Thymus (tissue), 11 donors: ENCODE results near the gene RIMKLB. TPM values are rescaled to one million over a fixed set of nuclear protein-coding genes. Genes with fewer than 3 reads are reported as not detected.
A peak's percentile ranks its signal among the peaks of the same experiment; 100 is the strongest.

Source experiments
- DNase-seq, 9 donors: peaks; one replicate each; pipeline ENCODE4 v3.0.0-alpha.2; 2013; ENCODE audit warnings: low spot score in 9 of 9, low read depth in 6 of 9, missing footprints in 1 of 9
- H3K27ac ChIP-seq, 2 donors: one replicate each; pipeline ENCODE4 v1.5.1; 2013; ENCODE audit warnings: control low read depth in 1 of 2, low read depth in 1 of 2, low read length in 1 of 2, mild to moderate bottlenecking in 1 of 2, moderate library complexity in 1 of 2
- H3K27me3 ChIP-seq, 2 donors: one replicate each; pipeline ENCODE4 v1.5.1; 2013; ENCODE audit warnings: low read length in 1 of 2; ENCODE audit not compliant: control insufficient read depth in 2 of 2, insufficient read depth in 1 of 2
- H3K36me3 ChIP-seq, 2 donors: one replicate each; pipeline ENCODE4 v1.5.1; 2013; ENCODE audit warnings: low read length in 1 of 2, mild to moderate bottlenecking in 1 of 2, moderate library complexity in 1 of 2; ENCODE audit not compliant: control insufficient read depth in 2 of 2, insufficient read depth in 2 of 2
- H3K4me1 ChIP-seq, 2 donors: one replicate each; pipeline ENCODE4 v1.5.1; 2013; ENCODE audit warnings: low read length in 2 of 2; ENCODE audit not compliant: control insufficient read depth in 2 of 2, insufficient read depth in 2 of 2
- H3K4me3 ChIP-seq, 2 donors: one replicate each; pipeline ENCODE4 v1.5.1; 2013; ENCODE audit warnings: low read length in 2 of 2, control low read depth in 1 of 2, mild to moderate bottlenecking in 1 of 2
- H3K9me3 ChIP-seq, 2 donors: one replicate each; pipeline ENCODE4 v1.5.1; 2013; ENCODE audit warnings: low read length in 1 of 2, mild to moderate bottlenecking in 1 of 2; ENCODE audit not compliant: control insufficient read depth in 2 of 2, insufficient read depth in 1 of 2
- WGBS: extraction: QIAGEN DNeasy Blood & Tissue Kit; methylation state at CpG from one replicate; pipeline ENCODE4 v1.1.7; 2013; 5-methylcytosine and 5-hydroxymethylcytosine counted together
- polyA plus RNA-seq: library from polyadenylated mRNA; stranded (reverse); fragments of 200-250 nt; gene quantifications from one replicate; pipeline ENCODE4 v1.2.3, GENCODE V29; 2013
- total RNA-seq: library from RNA; stranded (reverse); fragments of 120-200 nt; gene quantifications from one replicate; pipeline ENCODE4 v1.2.4, GENCODE V29; 2013
- donor health status: healthy.

Gene RIMKLB
- total and polyA plus RNA-seq, 2 donors = 44.1 to 95.5 TPM

GRCh38 chr12:8698132-8698851 is 501 bp downstream of the RIMKLB start:
- peak in 3 of 9 donors; percentile 29 to 64 (median 47) for DNase-seq
- H3K36me3 ChIP-seq = peaks cover 0 to 3% of the 10 kb centered on the region in 2 donors
- H3K27ac ChIP-seq = peak overlapping the region; percentile 90 to 93
- under 1% methylated on average over 85 of the region's 85 CpGs for WGBS
- peaks cover 9 to 20% of the 10 kb centered on the region in 2 donors for H3K4me1 ChIP-seq
- peak overlapping the region; percentile 87 to 94 for H3K4me3 ChIP-seq
- H3K9me3 ChIP-seq = no peaks in the 10 kb centered on the region
- no peaks in the 10 kb centered on the region for H3K27me3 ChIP-seq

- no peak overlapping the region for H3K27ac ChIP-seq
Measured at GRCh38 chr12:8698879-8699278, 1.1 kb downstream of the RIMKLB start.

GRCh38 chr12:8699714-8700113 is 1.9 kb downstream of the RIMKLB start:
- H3K27ac ChIP-seq = peak overlapping the region; percentile 21 to 52

More at GRCh38 chr12:8698879-8699278, 1.1 kb downstream of the RIMKLB start:
- 13% methylated on average over 2 of the region's 2 CpGs for WGBS
- Histone ChIP-seq H3K9me3 (no peaks in the 10 kb centered on the region), H3K27me3 (no peaks in the 10 kb centered on the region), H3K4me1 (peaks cover 9 to 16% of the 10 kb centered on the region in 2 donors), H3K36me3 (peaks cover 0 to 3% of the 10 kb centered on the region in 2 donors), H3K4me3 (peak overlapping the region; percentile 87 to 94)
- DNase-seq = no peak

GRCh38 chr12:8701046-8701660 is 3.4 kb downstream of the RIMKLB start:
- DNase-seq = no peak
- no peak overlapping the region for H3K27ac ChIP-seq
- 97% methylated on average over 6 of the region's 6 CpGs for WGBS
- H3K9me3 ChIP-seq = no peaks in the 10 kb centered on the region
- no peaks in the 10 kb centered on the region for H3K27me3 ChIP-seq
- H3K36me3 ChIP-seq = peaks cover 0 to 3% of the 10 kb centered on the region in 2 donors
- peaks cover 9 to 16% of the 10 kb centered on the region in 2 donors for H3K4me1 ChIP-seq
- no peak overlapping the region for H3K4me3 ChIP-seq

More at GRCh38 chr12:8699714-8700113, 1.9 kb downstream of the RIMKLB start:
- H3K4me3 ChIP-seq = no peak overlapping the region
- H3K4me1 ChIP-seq = peaks cover 9 to 16% of the 10 kb centered on the region in 2 donors
- no peaks in the 10 kb centered on the region for H3K9me3 ChIP-seq
- WGBS = 4% methylated on average over 4 of the region's 4 CpGs
- H3K36me3 ChIP-seq = peaks cover 0 to 3% of the 10 kb centered on the region in 2 donors
- DNase-seq = peak in 2 of 9 donors; percentile 32 to 63
- no peaks in the 10 kb centered on the region for H3K27me3 ChIP-seq

GRCh38 chr12:8702159-8702558 is 4.4 kb downstream of the RIMKLB start:
- Histone ChIP-seq H3K9me3 (no peaks in the 10 kb centered on the region), H3K36me3 (peaks cover 0 to 3% of the 10 kb centered on the region in 2 donors), H3K4me1 (peaks cover 9% of the 10 kb centered on the region in 2 donors), H3K4me3 (no peak overlapping the region), H3K27ac (no peak overlapping the region), H3K27me3 (no peaks in the 10 kb centered on the region)
- 94% methylated on average over 4 of the region's 4 CpGs for WGBS
- no peak for DNase-seq

GRCh38 chr12:8709124-8709830 is 11.5 kb downstream of the RIMKLB start:
- Histone ChIP-seq H3K27me3 (no peaks in the 10 kb centered on the region), H3K27ac (peak overlapping the region in 1 of 2 donors; percentile 67), H3K36me3 (peaks cover 0 to 7% of the 10 kb centered on the region in 2 donors), H3K4me1 (peaks cover 2 to 9% of the 10 kb centered on the region in 2 donors), H3K4me3 (no peak overlapping the region), H3K9me3 (no peaks in the 10 kb centered on the region)
- DNase-seq = peak in 2 of 9 donors; percentile 21 to 46
- 13% methylated on average over 6 of the region's 6 CpGs for WGBS

GRCh38 chr12:8712572-8712971 is 14.8 kb downstream of the RIMKLB start:
- H3K4me1 ChIP-seq = peaks cover 2 to 9% of the 10 kb centered on the region in 2 donors
- no peak overlapping the region for H3K27ac ChIP-seq
- 61% methylated on average over 2 of the region's 2 CpGs for WGBS
- no peaks in the 10 kb centered on the region for H3K27me3 ChIP-seq
- no peak for DNase-seq
- H3K4me3 ChIP-seq = no peak overlapping the region
- peaks cover 0 to 15% of the 10 kb centered on the region in 2 donors for H3K36me3 ChIP-seq
- H3K9me3 ChIP-seq = no peaks in the 10 kb centered on the region

- no peak for DNase-seq
- no peak overlapping the region for H3K27ac ChIP-seq
- no peaks in the 10 kb centered on the region for H3K4me1 ChIP-seq
- H3K9me3 ChIP-seq = no peaks in the 10 kb centered on the region
- 99% methylated on average over 3 of the region's 3 CpGs for WGBS
- no peaks in the 10 kb centered on the region for H3K27me3 ChIP-seq
- H3K36me3 ChIP-seq = peaks cover 15% of the 10 kb centered on the region in 2 donors
- no peak overlapping the region for H3K4me3 ChIP-seq
Measured at GRCh38 chr12:8722286-8722800, 24.6 kb downstream of the RIMKLB start.
